IMR-90 (cell line): ENCODE measurements around the gene CDKL5.

ENCODE experiments used
- CHD1 ChIP-seq: IDR thresholded peaks from 2 replicates; pipeline ENCODE4 v1.6.1; 2012; ENCODE audit warnings: low read depth, low read length, improper control_type of control experiment
- FOS ChIP-seq: fragments of 150-350 bp; IDR thresholded peaks from 2 replicates; pipeline ENCODE4 v1.6.1; 2016; ENCODE audit warnings: low read depth, low read length
- MAFK ChIP-seq: IDR thresholded peaks from 2 replicates; pipeline ENCODE4 v1.6.1; 2012; ENCODE audit warnings: low read depth, low read length, improper control_type of control experiment
- MAZ ChIP-seq: IDR thresholded peaks from 2 replicates; pipeline ENCODE4 v1.6.1; 2012; ENCODE audit warnings: low read depth, mild to moderate bottlenecking, low read length, improper control_type of control experiment, moderate library complexity, borderline replicate concordance
- NFE2L2 ChIP-seq: fragments of 150-350 bp; IDR thresholded peaks from 2 replicates; pipeline ENCODE4 v1.6.1; 2016; ENCODE audit warnings: low read depth, mild to moderate bottlenecking, low read length
- POLR2A ChIP-seq: IDR thresholded peaks from 2 replicates; pipeline ENCODE4 v1.6.1; 2012; ENCODE audit warnings: mild to moderate bottlenecking, low read depth, low read length
- RAD21 ChIP-seq: IDR thresholded peaks from 2 replicates; pipeline ENCODE4 v1.6.1; 2012; ENCODE audit warnings: low read length, improper control_type of control experiment
- RCOR1 ChIP-seq: IDR thresholded peaks from 2 replicates; pipeline ENCODE4 v1.6.1; 2012; ENCODE audit warnings: mild to moderate bottlenecking, low read length, improper control_type of control experiment; ENCODE audit not compliant: insufficient replicate concordance
- RFX5 ChIP-seq: IDR thresholded peaks from 2 replicates; pipeline ENCODE4 v1.8.0; 2012; ENCODE audit warnings: low read depth, mild to moderate bottlenecking, low read length, moderate library complexity
- SMC3 ChIP-seq: fragments of 150-350 bp; IDR thresholded peaks from 2 replicates; pipeline ENCODE4 v1.6.1; 2016; ENCODE audit warnings: low read depth, mild to moderate bottlenecking, antibody characterized with exemption, low read length, moderate library complexity
- TF ChIP-seq, protein P1 (sequence below): fragments of 150-350 bp; IDR thresholded peaks from 2 replicates; pipeline ENCODE4 v1.6.1; 2017; ENCODE audit warnings: mild to moderate bottlenecking, antibody characterized with exemption, low read length, low read depth
- TF ChIP-seq, protein P2 (sequence below): conservative IDR thresholded peaks from 2 replicates; pipeline ENCODE4 v1.5.1; 2012; ENCODE audit warnings: mild to moderate bottlenecking, low read depth, low read length, improper control_type of control experiment
- TF ChIP-seq, protein P3 (sequence below): fragments of 150-350 bp; IDR thresholded peaks from 2 replicates; pipeline ENCODE4 v1.6.1; 2016; ENCODE audit warnings: low read depth, mild to moderate bottlenecking, low read length, moderate library complexity, borderline replicate concordance

DNA sequence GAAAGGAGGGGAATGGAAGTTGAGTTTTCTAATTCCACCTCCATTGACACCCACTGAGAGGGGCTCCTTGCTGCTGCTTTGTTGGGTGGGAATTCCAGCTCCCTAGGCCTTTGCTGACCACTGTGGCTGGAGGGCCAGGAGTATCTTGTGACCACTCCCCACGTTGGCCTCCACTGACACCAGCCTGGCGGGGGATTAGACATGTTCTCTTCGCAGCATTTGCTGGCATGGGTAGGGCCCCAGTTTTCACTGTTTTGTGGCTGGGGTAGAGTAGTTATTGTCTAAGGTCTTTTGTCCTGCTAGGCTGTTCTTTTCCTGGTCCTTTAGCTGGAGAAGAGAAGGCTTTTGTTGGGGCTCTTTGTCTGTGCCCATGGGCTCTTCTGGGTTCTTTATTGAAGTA lies 116.7 kb downstream of the CDKL5 start:
- TF ChIP-seq, protein P1, sequence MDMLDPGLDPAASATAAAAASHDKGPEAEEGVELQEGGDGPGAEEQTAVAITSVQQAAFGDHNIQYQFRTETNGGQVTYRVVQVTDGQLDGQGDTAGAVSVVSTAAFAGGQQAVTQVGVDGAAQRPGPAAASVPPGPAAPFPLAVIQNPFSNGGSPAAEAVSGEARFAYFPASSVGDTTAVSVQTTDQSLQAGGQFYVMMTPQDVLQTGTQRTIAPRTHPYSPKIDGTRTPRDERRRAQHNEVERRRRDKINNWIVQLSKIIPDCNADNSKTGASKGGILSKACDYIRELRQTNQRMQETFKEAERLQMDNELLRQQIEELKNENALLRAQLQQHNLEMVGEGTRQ, result no peak
- no peak for TF ChIP-seq MAFK
- TF ChIP-seq RAD21, result no peak
- no peak for TF ChIP-seq POLR2A
- no peak for TF ChIP-seq MAZ
- TF ChIP-seq, protein P2, sequence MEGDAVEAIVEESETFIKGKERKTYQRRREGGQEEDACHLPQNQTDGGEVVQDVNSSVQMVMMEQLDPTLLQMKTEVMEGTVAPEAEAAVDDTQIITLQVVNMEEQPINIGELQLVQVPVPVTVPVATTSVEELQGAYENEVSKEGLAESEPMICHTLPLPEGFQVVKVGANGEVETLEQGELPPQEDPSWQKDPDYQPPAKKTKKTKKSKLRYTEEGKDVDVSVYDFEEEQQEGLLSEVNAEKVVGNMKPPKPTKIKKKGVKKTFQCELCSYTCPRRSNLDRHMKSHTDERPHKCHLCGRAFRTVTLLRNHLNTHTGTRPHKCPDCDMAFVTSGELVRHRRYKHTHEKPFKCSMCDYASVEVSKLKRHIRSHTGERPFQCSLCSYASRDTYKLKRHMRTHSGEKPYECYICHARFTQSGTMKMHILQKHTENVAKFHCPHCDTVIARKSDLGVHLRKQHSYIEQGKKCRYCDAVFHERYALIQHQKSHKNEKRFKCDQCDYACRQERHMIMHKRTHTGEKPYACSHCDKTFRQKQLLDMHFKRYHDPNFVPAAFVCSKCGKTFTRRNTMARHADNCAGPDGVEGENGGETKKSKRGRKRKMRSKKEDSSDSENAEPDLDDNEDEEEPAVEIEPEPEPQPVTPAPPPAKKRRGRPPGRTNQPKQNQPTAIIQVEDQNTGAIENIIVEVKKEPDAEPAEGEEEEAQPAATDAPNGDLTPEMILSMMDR, result no peak
- TF ChIP-seq RCOR1, result no peak
- no peak for TF ChIP-seq RFX5
- TF ChIP-seq, protein P3, sequence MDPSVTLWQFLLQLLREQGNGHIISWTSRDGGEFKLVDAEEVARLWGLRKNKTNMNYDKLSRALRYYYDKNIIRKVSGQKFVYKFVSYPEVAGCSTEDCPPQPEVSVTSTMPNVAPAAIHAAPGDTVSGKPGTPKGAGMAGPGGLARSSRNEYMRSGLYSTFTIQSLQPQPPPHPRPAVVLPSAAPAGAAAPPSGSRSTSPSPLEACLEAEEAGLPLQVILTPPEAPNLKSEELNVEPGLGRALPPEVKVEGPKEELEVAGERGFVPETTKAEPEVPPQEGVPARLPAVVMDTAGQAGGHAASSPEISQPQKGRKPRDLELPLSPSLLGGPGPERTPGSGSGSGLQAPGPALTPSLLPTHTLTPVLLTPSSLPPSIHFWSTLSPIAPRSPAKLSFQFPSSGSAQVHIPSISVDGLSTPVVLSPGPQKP, result no peak
- no peak for TF ChIP-seq SMC3
- TF ChIP-seq NFE2L2, result no peak
- TF ChIP-seq CHD1, result no peak
- TF ChIP-seq FOS, result no peak
